Endothelial cell (in vitro differentiated cells): ENCODE measurements around the gene CERKL. TPM values are rescaled to one million over a fixed set of nuclear protein-coding genes. Genes with fewer than 3 reads are reported as not detected.

Source experiments
- DNase-seq: peaks from one replicate; pipeline ENCODE4 v3.0.0; 2021; ENCODE audit warnings: low spot score
- H3K27ac Mint-ChIP-seq: one replicate; pipeline ENCODE4 v1.8.0; 2021; ENCODE audit warnings: mixed read lengths, inconsistent platforms; ENCODE audit not compliant: unreplicated experiment
- H3K27me3 Mint-ChIP-seq: one replicate; pipeline ENCODE4 v1.8.0; 2021; ENCODE audit warnings: mild to moderate bottlenecking, moderate library complexity, mixed read lengths, inconsistent platforms; ENCODE audit not compliant: unreplicated experiment
- H3K36me3 Mint-ChIP-seq: one replicate; pipeline ENCODE4 v1.8.0; 2021; ENCODE audit warnings: mild to moderate bottlenecking, low read depth, mixed read lengths, inconsistent platforms; ENCODE audit not compliant: unreplicated experiment
- H3K4me1 Mint-ChIP-seq: one replicate; pipeline ENCODE4 v1.8.0; 2021; ENCODE audit warnings: mild to moderate bottlenecking, mixed read lengths, inconsistent platforms; ENCODE audit not compliant: unreplicated experiment
- H3K4me3 Mint-ChIP-seq: one replicate; pipeline ENCODE4 v1.8.0; 2021; ENCODE audit warnings: mild to moderate bottlenecking, mixed read lengths, inconsistent platforms; ENCODE audit not compliant: unreplicated experiment
- H3K9me3 Mint-ChIP-seq: one replicate; pipeline ENCODE4 v1.8.0; 2021; ENCODE audit warnings: mixed read lengths, inconsistent platforms; ENCODE audit not compliant: unreplicated experiment
- CTCF ChIP-seq: fragments of 200-600 bp; sonication (generic); IDR thresholded peaks from one replicate; pipeline ENCODE4 v1.5.0; 2021; ENCODE audit warnings: antibody characterized with exemption; ENCODE audit not compliant: unreplicated experiment
- total RNA-seq: library from RNA; stranded (reverse); fragmentation: NEBNext Ultra II Directional; extraction: Animal tissue kit (Norgen Biotek cat#: 25700); gene quantifications from one replicate; pipeline ENCODE4 v1.2.1, GENCODE V29; 2021; ENCODE audit not compliant: unreplicated experiment

The CERKL gene
- total RNA-seq, 1 donor from 2014 or later, result 0.08 TPM

- TF ChIP-seq CTCF, result no peak
- Mint-ChIP-seq H3K36me3 (peaks cover 10% of the 10 kb centered on the region), H3K27me3 (peaks cover 36% of the 10 kb centered on the region), H3K9me3 (no peaks in the 10 kb centered on the region), H3K4me3 (peak within 1 kb of the TSS; percentile 83), H3K27ac (peak within 1 kb of the TSS; percentile 34), H3K4me1 (peaks cover 36% of the 10 kb centered on the region)
- DNase-seq, result no peak
Observed at GRCh38 chr2:181680055-181680936, 23.4 kb upstream of the CERKL start, which contains the start of gene NEUROD1. NEUROD1 (minus strand) TSS chr2:181680517; CDS start chr2:181678860, 1,657 bp downstream.

DNA sequence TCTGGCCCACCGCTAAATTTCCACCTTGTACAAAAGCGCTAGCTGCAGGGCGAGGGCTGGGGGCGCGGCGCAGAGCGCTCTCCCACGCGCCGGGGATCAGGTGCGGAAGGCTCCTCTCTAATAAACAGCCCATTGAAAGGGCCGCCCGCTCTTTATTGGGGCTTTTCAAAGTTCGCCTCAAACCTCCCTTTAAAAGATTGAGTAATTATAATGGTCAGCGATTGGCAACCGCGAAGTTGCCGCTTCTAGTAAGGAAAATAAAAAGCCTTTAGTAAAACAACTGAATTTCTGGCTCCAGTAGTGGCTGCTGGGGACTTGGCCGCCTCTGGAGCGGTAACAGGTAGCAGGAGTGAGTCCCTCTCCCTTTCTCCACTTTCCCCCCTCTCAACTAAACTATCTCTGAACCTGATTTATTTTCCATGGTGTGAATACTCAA, 22.7 kb upstream of the CERKL start:
- no peak for DNase-seq
- peaks cover 5% of the 10 kb centered on the region for H3K36me3 Mint-ChIP-seq
- no peaks in the 10 kb centered on the region for H3K9me3 Mint-ChIP-seq
- no peak for TF ChIP-seq CTCF
- peaks cover 32% of the 10 kb centered on the region for H3K27me3 Mint-ChIP-seq
- peaks cover 30% of the 10 kb centered on the region for H3K4me1 Mint-ChIP-seq
- H3K27ac Mint-ChIP-seq, result no peak overlapping the region
- H3K4me3 Mint-ChIP-seq, result no peak overlapping the region

DNA sequence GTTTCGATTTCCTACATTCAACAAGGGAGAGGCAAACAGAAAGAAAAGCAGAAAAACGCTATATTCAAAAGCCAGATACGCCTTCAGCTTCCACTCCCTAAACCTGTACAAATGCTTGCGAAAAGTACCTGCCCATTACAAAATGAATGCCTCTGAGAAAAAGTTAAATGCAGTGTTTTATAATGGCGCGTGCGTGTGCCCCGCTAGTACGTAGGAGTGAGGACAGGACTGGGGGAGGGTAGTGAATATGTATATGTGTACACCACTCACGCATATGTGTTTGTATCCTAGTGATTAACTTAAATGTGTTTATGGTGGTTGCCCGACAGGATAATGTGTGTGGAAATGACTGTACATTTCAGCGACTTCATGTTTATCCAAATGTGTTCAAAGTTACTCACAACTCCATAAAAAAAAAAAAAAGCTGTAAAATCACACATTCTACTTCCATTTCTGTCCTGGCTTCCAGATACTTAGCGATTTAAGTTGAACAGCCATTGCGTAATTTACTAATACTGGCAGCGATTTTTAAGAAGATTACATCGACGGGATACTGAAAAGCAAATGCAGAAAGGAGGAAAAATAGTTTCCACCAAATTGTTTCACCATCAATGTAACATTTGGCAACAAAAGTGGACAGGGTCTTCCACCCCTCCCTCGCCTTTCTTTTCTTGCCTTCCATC, 22.1 kb upstream of the CERKL start:
- H3K36me3 Mint-ChIP-seq, result peaks cover 5% of the 10 kb centered on the region
- no peak overlapping the region for H3K4me3 Mint-ChIP-seq
- H3K4me1 Mint-ChIP-seq, result peaks cover 30% of the 10 kb centered on the region
- TF ChIP-seq CTCF, result no peak
- H3K27me3 Mint-ChIP-seq, result peaks cover 31% of the 10 kb centered on the region
- H3K27ac Mint-ChIP-seq, result no peak overlapping the region
- no peak for DNase-seq
- H3K9me3 Mint-ChIP-seq, result no peaks in the 10 kb centered on the region

DNA sequence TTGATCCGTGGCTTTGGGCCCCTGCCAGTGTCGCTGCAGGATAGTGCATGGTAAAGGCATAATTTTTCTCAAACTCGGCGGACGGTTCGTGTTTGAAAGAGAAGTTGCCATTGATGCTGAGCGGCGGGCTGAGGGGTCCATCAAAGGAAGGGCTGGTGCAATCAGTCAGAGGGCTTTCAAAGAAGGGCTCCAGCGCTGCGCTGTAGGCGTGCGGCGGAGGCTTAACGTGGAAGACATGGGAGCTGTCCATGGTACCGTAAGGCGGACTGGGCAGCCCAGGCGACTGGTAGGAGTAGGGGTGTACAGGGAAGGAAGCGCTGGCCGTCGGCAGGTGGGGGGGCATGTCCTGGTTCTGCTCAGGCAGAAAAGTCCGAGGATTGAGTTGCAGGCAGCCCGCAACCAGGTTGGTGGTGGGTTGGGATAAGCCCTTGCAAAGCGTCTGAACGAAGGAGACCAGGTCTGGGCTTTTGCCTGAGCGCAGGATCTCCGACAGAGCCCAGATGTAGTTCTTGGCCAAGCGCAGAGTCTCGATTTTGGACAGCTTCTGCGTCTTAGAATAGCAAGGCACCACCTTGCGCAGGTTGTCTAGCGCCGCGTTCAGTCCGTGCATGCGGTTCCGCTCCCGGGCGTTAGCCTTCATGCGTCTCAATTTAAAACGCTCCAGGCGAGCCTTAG, 21.1 kb upstream of the CERKL start:
- no peak overlapping the region for H3K4me3 Mint-ChIP-seq
- peak; percentile 87 for DNase-seq
- peaks cover 27% of the 10 kb centered on the region for H3K4me1 Mint-ChIP-seq
- H3K36me3 Mint-ChIP-seq, result peaks cover 5% of the 10 kb centered on the region
- H3K9me3 Mint-ChIP-seq, result no peaks in the 10 kb centered on the region
- no peak for TF ChIP-seq CTCF
- peaks cover 27% of the 10 kb centered on the region for H3K27me3 Mint-ChIP-seq
- no peak overlapping the region for H3K27ac Mint-ChIP-seq
